OCI-LY1 (cell line): ENCODE data around the gene USB1.

Experiments
- H2AFZ ChIP-seq: fragments of 200-600 bp; sonication (generic), shearing (Covaris generic); 2 replicates; pipeline ENCODE4 v1.6.0; 2014; ENCODE audit warnings: antibody characterized with exemption, mild to moderate bottlenecking, low read length
- H3F3A ChIP-seq: fragments of 200-600 bp; sonication (generic), shearing (Covaris generic); 2 replicates; pipeline ENCODE4 v1.6.0; 2014; ENCODE audit warnings: mild to moderate bottlenecking, antibody characterized with exemption, low read length, moderate library complexity; ENCODE audit not compliant: insufficient read depth
- H3K27ac ChIP-seq: fragments of 200-600 bp; sonication (generic); 2 replicates; pipeline ENCODE4 v1.5.1; 2014; ENCODE audit warnings: low read length, mixed run types, mild to moderate bottlenecking, low read depth; ENCODE audit not compliant: poor library complexity, severe bottlenecking
- H3K27me3 ChIP-seq: fragments of 200-600 bp; sonication (generic); 2 replicates; pipeline ENCODE4 v1.6.0; 2014; ENCODE audit warnings: antibody characterized with exemption, mild to moderate bottlenecking, low read length, moderate library complexity; ENCODE audit not compliant: insufficient read depth
- H3K36me3 ChIP-seq: fragments of 200-600 bp; sonication (generic); 2 replicates; pipeline ENCODE4 v1.6.1; 2014; ENCODE audit warnings: mild to moderate bottlenecking, antibody characterized with exemption, low read length, moderate library complexity, mixed read lengths; ENCODE audit not compliant: insufficient read depth
- H3K4me1 ChIP-seq: fragments of 200-600 bp; sonication (generic); 2 replicates; pipeline ENCODE4 v1.5.1; 2014; ENCODE audit warnings: mild to moderate bottlenecking, low read length, moderate library complexity; ENCODE audit not compliant: insufficient read depth, severe bottlenecking
- H3K4me2 ChIP-seq: fragments of 200-600 bp; sonication (generic), shearing (Covaris generic); 2 replicates; pipeline ENCODE4 v1.6.1; 2014; ENCODE audit warnings: low read length
- H3K4me3 ChIP-seq: fragments of 200-600 bp; sonication (generic); 2 replicates; pipeline ENCODE4 v1.5.1; 2014; ENCODE audit warnings: low read length, low read depth, mild to moderate bottlenecking, mixed read lengths; ENCODE audit not compliant: poor library complexity, severe bottlenecking
- H3K79me2 ChIP-seq: fragments of 200-600 bp; shearing (Covaris generic); 2 replicates; pipeline ENCODE4 v1.6.1; 2016; ENCODE audit warnings: mixed run types, low read length, mixed read lengths; ENCODE audit not compliant: insufficient read depth
- H3K9ac ChIP-seq: fragments of 200-600 bp; sonication (generic), shearing (Covaris generic); 2 replicates; pipeline ENCODE4 v1.6.1; 2014; ENCODE audit warnings: mild to moderate bottlenecking, low read length, mixed read lengths
- H3K9me2 ChIP-seq: fragments of 200-600 bp; sonication (generic), shearing (Covaris generic); 2 replicates; pipeline ENCODE4 v1.6.1; 2014; ENCODE audit warnings: low read depth, mild to moderate bottlenecking, low read length, mixed read lengths
- H3K9me3 ChIP-seq: fragments of 200-600 bp; shearing (Covaris generic); 2 replicates; pipeline ENCODE4 v1.6.1; 2014; ENCODE audit warnings: low read length, mixed read lengths
- H4K20me1 ChIP-seq: fragments of 200-600 bp; sonication (generic), shearing (Covaris generic); 2 replicates; pipeline ENCODE4 v1.6.0; 2016; ENCODE audit warnings: mild to moderate bottlenecking, low read length; ENCODE audit not compliant: insufficient read depth
- EZH2 ChIP-seq: fragments of 200-600 bp; sonication (generic), shearing (Covaris generic); IDR thresholded peaks from 2 replicates; pipeline ENCODE4 v1.8.0; 2017; ENCODE audit warnings: borderline replicate concordance, mixed run types, mild to moderate bottlenecking, antibody characterized with exemption, low read length, moderate library complexity, mixed read lengths
- TF ChIP-seq, protein P1 (sequence below): fragments of 200-600 bp; sonication (generic), shearing (Covaris generic); IDR thresholded peaks from 2 replicates; pipeline ENCODE4 v1.5.1; 2017; ENCODE audit warnings: mild to moderate bottlenecking, antibody characterized with exemption, low read length, moderate library complexity, mixed read lengths

USB1 gene

GRCh38 chr16:57955572-57956188 is 45.5 kb upstream of the USB1 start:
- no peaks in the 10 kb centered on the region for H3K9me3 ChIP-seq
- no peak overlapping the region for H3K27ac ChIP-seq
- H3K27me3 ChIP-seq, result no peaks in the 10 kb centered on the region
- no peak overlapping the region for H3K4me3 ChIP-seq
- no peaks in the 10 kb centered on the region for H3F3A ChIP-seq
- H3K9me2 ChIP-seq, result no peaks in the 10 kb centered on the region
- no peaks in the 10 kb centered on the region for H4K20me1 ChIP-seq
- no peaks in the 10 kb centered on the region for H3K4me1 ChIP-seq
- H3K9ac ChIP-seq, result no peak overlapping the region
- H3K36me3 ChIP-seq, result no peaks in the 10 kb centered on the region
- TF ChIP-seq EZH2, result no peak
- TF ChIP-seq, protein P1, sequence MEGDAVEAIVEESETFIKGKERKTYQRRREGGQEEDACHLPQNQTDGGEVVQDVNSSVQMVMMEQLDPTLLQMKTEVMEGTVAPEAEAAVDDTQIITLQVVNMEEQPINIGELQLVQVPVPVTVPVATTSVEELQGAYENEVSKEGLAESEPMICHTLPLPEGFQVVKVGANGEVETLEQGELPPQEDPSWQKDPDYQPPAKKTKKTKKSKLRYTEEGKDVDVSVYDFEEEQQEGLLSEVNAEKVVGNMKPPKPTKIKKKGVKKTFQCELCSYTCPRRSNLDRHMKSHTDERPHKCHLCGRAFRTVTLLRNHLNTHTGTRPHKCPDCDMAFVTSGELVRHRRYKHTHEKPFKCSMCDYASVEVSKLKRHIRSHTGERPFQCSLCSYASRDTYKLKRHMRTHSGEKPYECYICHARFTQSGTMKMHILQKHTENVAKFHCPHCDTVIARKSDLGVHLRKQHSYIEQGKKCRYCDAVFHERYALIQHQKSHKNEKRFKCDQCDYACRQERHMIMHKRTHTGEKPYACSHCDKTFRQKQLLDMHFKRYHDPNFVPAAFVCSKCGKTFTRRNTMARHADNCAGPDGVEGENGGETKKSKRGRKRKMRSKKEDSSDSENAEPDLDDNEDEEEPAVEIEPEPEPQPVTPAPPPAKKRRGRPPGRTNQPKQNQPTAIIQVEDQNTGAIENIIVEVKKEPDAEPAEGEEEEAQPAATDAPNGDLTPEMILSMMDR, result no peak
- no peak overlapping the region for H3K4me2 ChIP-seq
- H3K79me2 ChIP-seq, result no peaks in the 10 kb centered on the region
- no peak overlapping the region for H2AFZ ChIP-seq

DNA sequence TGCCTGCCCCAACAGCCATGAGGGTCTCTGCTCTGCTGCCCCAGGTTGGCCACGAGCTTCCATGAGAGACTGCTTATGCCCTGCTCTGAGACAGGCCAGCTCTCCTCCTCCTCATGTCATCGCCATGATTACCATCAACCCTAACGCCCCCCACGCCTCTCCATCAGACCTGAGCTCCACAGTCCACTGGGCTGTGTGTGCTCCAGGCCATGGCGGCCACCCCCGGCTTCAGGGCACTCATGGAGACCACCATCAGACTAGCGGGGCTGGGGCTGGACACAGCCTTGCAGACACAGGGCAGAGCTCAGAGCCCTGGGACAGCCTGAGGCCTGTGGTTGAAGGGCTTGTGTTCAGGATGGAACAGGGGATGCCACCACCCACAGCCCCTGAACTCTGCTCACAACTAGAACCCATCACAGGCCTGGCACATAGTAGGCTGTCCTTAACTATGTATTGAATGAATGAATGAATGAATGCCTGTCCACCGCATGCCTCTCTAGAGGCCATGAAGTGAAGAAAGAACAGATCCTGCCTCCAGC is 44.9 kb upstream of the USB1 start:
- H3K79me2 ChIP-seq, result no peaks in the 10 kb centered on the region
- no peaks in the 10 kb centered on the region for H4K20me1 ChIP-seq
- H3K9me2 ChIP-seq, result no peaks in the 10 kb centered on the region
- H3K27me3 ChIP-seq, result no peaks in the 10 kb centered on the region
- H3K36me3 ChIP-seq, result no peaks in the 10 kb centered on the region
- TF ChIP-seq, protein P1, result no peak
- TF ChIP-seq EZH2, result no peak
- H3K4me2 ChIP-seq, result no peak overlapping the region
- H3K9ac ChIP-seq, result no peak overlapping the region
- H2AFZ ChIP-seq, result no peak overlapping the region
- H3K27ac ChIP-seq, result no peak overlapping the region
- no peaks in the 10 kb centered on the region for H3K4me1 ChIP-seq
- H3F3A ChIP-seq, result no peaks in the 10 kb centered on the region
- H3K4me3 ChIP-seq, result no peak overlapping the region
- no peaks in the 10 kb centered on the region for H3K9me3 ChIP-seq

GRCh38 chr16:57956924-57957672 is 44.1 kb upstream of the USB1 start:
- Histone ChIP-seq H3K79me2 (no peaks in the 10 kb centered on the region), H3K9ac (no peak overlapping the region), H3K4me3 (no peak overlapping the region), H2AFZ (no peak overlapping the region), H4K20me1 (no peaks in the 10 kb centered on the region), H3K36me3 (no peaks in the 10 kb centered on the region), H3K27me3 (no peaks in the 10 kb centered on the region), H3K4me2 (no peak overlapping the region), H3K27ac (no peak overlapping the region), H3F3A (no peaks in the 10 kb centered on the region), H3K9me3 (no peaks in the 10 kb centered on the region), H3K4me1 (no peaks in the 10 kb centered on the region), H3K9me2 (no peaks in the 10 kb centered on the region)
- no peak for TF ChIP-seq EZH2
- TF ChIP-seq, protein P1, result no peak
